Lower lobe of right lung (tissue), 2 donors: ENCODE measurements around the gene AOC2. TPM values are rescaled to one million over a fixed set of nuclear protein-coding genes. Genes with fewer than 3 reads are reported as not detected.
A peak's percentile ranks its signal among the peaks of the same experiment; 100 is the strongest.

Source experiments
- ATAC-seq, 2 donors: fragments of 200-7000 bp; cut with Tn5 transposase; one replicate each; pipeline ENCODE4 v1.9.1; 2020 to 2022; ENCODE audit warnings: mild to moderate bottlenecking in 2 of 2, moderate library complexity in 2 of 2
- DNase-seq: peaks from one replicate; pipeline ENCODE4 v3.0.0-alpha.2; 2020
- H3K27ac ChIP-seq: fragments of 200-600 bp; one replicate; pipeline ENCODE4 v1.8.0; 2022
- H3K27me3 ChIP-seq: fragments of 200-600 bp; one replicate; pipeline ENCODE4 v1.8.0; 2022; ENCODE audit warnings: low read depth
- H3K36me3 ChIP-seq: fragments of 200-600 bp; one replicate; pipeline ENCODE4 v1.8.0; 2022; ENCODE audit warnings: mild to moderate bottlenecking
- H3K4me1 ChIP-seq: fragments of 200-600 bp; one replicate; pipeline ENCODE4 v1.8.0; 2022
- H3K4me3 ChIP-seq: fragments of 200-600 bp; one replicate; pipeline ENCODE4 v1.8.0; 2022; ENCODE audit warnings: mild to moderate bottlenecking
- H3K9me3 ChIP-seq: fragments of 200-600 bp; one replicate; pipeline ENCODE4 v1.8.0; 2022
- intact Hi-C: fragments of 100-400 bp; cut with DNase I; formaldehyde crosslinking; loops from one replicate; pipeline ENCODE4 v1.11.0; 2022
- total RNA-seq: library from RNA; stranded (reverse); fragmentation: NEBNext Ultra II Directional; extraction: Animal tissue kit (Norgen Biotek cat#: 25700); gene quantifications from one replicate; pipeline ENCODE4 v1.2.1, GENCODE V29; 2021
- TF ChIP-seq, protein P1 (sequence below): fragments of 200-600 bp; IDR thresholded peaks from one replicate; pipeline ENCODE4 v1.8.0; 2022; ENCODE audit warnings: antibody characterized with exemption, mild to moderate bottlenecking
- donor health status: DM: no; HTN: yes; CAD: no; lungs with severe emphysema.

Gene AOC2
- total RNA-seq, 1 donor from 2014 or later, result 2.1 TPM

DNA sequence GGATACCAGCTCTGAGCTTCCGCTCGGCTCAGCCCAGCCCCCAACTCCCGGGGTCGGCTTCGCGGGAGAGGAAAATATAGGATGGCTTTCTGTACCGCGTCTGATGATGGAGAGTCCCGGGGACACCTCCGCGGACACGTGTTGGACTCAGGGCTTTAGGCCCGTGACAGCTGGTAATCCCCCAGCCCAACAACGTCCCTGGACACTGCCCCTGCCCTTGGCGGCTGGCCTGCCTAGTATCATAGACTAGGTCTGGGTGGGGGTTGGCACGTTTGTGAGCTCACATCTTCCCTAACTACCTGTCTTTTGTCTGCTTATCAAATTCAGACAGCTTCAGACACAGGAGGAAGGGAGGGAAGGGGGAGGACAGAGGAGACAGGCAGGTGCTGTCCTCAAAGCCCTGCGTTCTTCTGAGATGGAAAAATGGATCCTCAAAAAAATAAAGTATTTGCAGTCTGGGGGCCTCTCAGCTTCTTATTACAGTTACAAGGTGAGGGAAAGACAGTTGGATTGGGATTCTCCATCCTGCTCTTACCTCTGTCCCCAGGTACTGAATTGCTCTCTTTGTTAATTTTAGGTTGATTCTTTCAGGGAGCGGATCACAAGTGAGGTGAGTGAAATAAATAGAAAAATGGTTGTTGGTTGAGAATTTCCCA, 10.5 kb upstream of the AOC2 start:
- peaks cover 43% of the 10 kb centered on the region for H3K36me3 ChIP-seq
- H3K9me3 ChIP-seq, result no peaks in the 10 kb centered on the region
- TF ChIP-seq, protein P1, sequence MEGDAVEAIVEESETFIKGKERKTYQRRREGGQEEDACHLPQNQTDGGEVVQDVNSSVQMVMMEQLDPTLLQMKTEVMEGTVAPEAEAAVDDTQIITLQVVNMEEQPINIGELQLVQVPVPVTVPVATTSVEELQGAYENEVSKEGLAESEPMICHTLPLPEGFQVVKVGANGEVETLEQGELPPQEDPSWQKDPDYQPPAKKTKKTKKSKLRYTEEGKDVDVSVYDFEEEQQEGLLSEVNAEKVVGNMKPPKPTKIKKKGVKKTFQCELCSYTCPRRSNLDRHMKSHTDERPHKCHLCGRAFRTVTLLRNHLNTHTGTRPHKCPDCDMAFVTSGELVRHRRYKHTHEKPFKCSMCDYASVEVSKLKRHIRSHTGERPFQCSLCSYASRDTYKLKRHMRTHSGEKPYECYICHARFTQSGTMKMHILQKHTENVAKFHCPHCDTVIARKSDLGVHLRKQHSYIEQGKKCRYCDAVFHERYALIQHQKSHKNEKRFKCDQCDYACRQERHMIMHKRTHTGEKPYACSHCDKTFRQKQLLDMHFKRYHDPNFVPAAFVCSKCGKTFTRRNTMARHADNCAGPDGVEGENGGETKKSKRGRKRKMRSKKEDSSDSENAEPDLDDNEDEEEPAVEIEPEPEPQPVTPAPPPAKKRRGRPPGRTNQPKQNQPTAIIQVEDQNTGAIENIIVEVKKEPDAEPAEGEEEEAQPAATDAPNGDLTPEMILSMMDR, result no peak
- intact Hi-C loops, result no loop called here
- peak overlapping the region; percentile 92 for H3K27ac ChIP-seq
- peaks cover 26% of the 10 kb centered on the region for H3K4me1 ChIP-seq
- peak; percentile 20 for ATAC-seq
- DNase-seq, result no peak
- H3K27me3 ChIP-seq, result no peaks in the 10 kb centered on the region
- peak overlapping the region; percentile 93 for H3K4me3 ChIP-seq

DNA sequence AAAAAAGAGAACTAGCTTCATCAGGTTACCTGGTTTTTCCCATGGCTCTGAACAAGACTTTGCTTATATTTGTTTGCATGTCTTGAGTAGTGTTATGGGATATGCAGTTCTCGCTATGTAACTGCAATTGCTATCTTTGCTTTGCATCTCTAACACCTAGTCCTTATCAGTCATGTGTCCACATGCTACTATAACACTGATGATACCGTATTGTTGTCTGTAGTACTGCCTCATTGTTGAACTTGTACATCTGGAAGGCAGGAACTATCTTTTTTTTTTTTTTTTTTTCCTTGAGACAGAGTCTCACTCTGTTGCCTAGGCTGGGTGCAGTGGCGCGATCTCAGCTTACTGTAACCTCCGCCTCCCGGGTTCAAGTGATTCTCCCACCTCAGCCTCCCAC, 8.6 kb upstream of the AOC2 start:
- no peak for DNase-seq
- TF ChIP-seq, protein P1, result no peak
- ATAC-seq, result no peak
- Histone ChIP-seq H3K4me3 (no peak overlapping the region), H3K4me1 (peaks cover 26% of the 10 kb centered on the region), H3K27ac (no peak overlapping the region), H3K27me3 (no peaks in the 10 kb centered on the region), H3K9me3 (no peaks in the 10 kb centered on the region), H3K36me3 (peaks cover 62% of the 10 kb centered on the region)
- intact Hi-C loops, result no loop called here

DNA sequence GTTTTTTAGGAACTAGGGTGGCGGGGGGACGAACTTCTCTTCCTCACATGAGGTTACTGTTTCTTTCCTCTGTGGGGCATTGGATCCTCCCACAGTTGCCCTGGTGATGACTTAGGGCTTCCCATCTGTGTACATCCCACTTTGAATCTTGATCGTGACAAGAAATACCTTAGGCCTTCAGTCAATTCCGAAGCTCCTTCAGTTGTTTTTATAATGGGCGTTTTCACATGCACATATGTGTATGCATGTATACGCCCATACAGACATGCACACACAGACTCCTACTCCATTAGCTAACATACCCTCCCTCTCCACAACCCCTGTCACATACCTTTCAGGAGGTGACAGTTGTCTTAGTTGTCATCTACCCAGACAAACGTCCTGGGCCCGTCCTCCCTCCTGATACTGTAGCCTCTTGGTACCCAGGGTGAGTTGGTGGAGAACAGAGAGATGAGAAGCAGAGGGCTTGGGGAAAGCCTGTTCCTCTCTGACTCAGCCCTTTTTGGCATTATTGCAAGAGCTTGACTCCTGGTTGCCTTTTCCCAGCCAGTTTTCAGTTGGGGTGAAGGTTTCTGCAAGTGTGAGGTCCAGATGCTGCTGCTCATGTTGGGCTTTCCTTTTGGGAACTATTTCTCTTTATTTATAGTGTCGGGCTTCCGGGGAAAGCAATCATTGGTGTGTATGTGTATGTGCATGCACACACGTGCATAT, 2.2 kb upstream of the AOC2 start:
- H3K27ac ChIP-seq, result no peak overlapping the region
- TF ChIP-seq, protein P1, result no peak
- peaks cover 30% of the 10 kb centered on the region for H3K4me1 ChIP-seq
- intact Hi-C loops, result loop anchor here (10.0 kb wide), 1 partner anchor 93 kb away; no protein-coding TSS in a partner anchor
- no peak overlapping the region for H3K4me3 ChIP-seq
- no peak for DNase-seq
- no peaks in the 10 kb centered on the region for H3K27me3 ChIP-seq
- peaks cover 84% of the 10 kb centered on the region for H3K36me3 ChIP-seq
- no peak for ATAC-seq
- H3K9me3 ChIP-seq, result no peaks in the 10 kb centered on the region

DNA sequence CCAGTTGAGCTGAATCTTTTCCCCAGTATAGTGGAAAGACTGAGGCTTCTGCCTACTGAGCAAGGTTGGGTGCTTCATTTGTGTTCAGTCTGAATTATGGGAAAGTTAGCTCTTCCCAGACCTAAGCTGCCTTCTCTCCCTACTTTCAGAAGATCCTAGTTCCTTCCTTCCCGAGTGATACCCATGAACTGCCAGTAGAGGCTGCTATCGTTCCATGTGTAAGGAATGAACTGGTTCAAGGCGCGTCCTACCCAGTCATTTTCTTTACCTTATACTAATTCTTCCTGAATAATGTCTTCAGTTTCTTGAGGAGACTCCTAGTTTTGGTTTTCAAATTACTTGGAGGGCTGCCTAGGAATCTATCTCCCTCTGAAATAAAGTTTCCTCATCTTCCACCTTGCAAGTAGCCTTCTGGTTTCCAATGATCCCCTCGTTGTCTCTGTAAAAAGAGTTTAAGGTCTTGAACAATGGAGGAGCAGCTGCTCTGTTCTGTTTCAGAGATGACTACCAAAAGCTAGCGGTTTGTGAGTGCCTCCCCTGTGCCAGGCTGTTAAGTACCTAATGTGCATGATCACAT, 934 bp upstream of the AOC2 start:
- TF ChIP-seq, protein P1, result peak; percentile 87
- Histone ChIP-seq H3K36me3 (peaks cover 71% of the 10 kb centered on the region), H3K27me3 (no peaks in the 10 kb centered on the region), H3K27ac (no peak overlapping the region), H3K4me1 (peaks cover 42% of the 10 kb centered on the region), H3K9me3 (no peaks in the 10 kb centered on the region), H3K4me3 (no peak overlapping the region)
- peak; percentile 62 to 74 for ATAC-seq
- intact Hi-C loops, result loop anchor here (10.0 kb wide), 1 partner anchor 91 kb away; no protein-coding TSS in a partner anchor
- no peak for DNase-seq

DNA sequence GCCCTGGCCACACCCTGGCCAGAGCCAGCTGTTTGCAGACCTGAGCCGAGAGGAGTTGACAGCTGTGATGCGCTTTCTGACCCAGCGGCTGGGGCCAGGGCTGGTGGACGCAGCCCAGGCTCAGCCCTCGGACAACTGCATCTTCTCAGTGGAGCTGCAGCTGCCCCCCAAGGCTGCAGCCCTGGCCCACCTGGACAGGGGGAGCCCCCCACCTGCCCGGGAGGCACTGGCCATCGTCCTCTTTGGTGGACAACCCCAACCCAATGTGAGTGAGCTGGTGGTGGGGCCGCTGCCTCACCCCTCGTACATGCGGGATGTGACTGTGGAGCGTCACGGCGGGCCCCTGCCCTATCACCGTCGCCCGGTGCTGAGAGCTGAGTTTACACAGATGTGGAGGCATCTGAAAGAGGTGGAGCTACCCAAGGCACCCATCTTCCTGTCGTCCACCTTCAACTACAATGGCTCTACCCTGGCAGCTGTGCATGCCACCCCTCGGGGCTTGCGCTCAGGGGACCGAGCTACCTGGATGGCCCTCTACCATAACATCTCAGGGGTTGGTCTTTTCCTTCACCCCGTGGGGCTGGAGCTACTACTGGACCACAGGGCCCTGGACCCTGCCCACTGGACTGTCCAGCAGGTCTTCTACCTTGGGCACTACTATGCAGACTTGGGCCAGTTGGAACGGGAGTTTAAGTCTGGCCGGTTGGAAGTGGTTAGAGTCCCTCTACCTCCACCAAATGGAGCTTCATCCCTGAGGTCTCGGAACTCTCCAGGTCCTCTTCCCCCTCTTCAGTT, 578 bp downstream of the AOC2 start:
- DNase-seq, result no peak
- TF ChIP-seq, protein P1, result no peak
- peaks cover 54% of the 10 kb centered on the region for H3K4me1 ChIP-seq
- peaks cover 55% of the 10 kb centered on the region for H3K36me3 ChIP-seq
- peak overlapping the region; percentile 18 for H3K27ac ChIP-seq
- H3K27me3 ChIP-seq, result no peaks in the 10 kb centered on the region
- H3K9me3 ChIP-seq, result no peaks in the 10 kb centered on the region
- intact Hi-C loops, result loop anchor here (10.0 kb wide), 1 partner anchor 90 kb away; no protein-coding TSS in a partner anchor
- ATAC-seq, result no peak
- H3K4me3 ChIP-seq, result no peak overlapping the region
